ENCODE measurements around the gene RNF38.
"Not testable (repeated sequence)": the region's sequence is repeated elsewhere in the genome, so short reads cannot be mapped to it uniquely, and the experiment has no call there.

Gene RNF38

DNA sequence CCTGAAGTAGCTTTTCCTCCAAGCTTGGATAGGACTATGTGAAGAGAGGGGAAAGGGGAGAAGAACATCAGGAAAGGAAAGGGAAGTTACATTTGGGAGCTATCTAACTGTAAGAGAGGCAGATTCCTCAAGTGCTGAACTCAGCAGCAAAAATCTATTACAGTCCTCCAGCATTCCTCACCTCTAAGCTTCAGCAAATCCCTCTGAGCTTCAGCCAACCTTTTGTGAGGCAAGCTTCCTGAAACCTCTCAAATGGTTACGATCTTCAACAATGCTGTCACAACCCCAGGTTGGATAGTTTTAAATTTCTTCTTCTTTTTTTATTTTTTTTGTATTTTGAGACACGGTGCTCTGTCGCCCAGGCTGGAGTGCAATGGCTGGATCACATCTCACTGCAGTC, 2.5 kb upstream of the RNF38 start:
- no peak for FAIRE-seq

- FAIRE-seq, result no peak
Observed at GRCh38 chr9:36401897-36402480, 1.9 kb upstream of the RNF38 start.

GRCh38 chr9:36401164-36401740, 1.2 kb upstream of the RNF38 start:
- no peak for FAIRE-seq

GRCh38 chr9:36400332-36401163, 479 bp upstream of the RNF38 start:
- no peak for FAIRE-seq

GRCh38 chr9:36398745-36399144, 1.3 kb downstream of the RNF38 start:
- FAIRE-seq, result no peak

GRCh38 chr9:36396985-36397384, 3.1 kb downstream of the RNF38 start:
- FAIRE-seq, result no peak

DNA sequence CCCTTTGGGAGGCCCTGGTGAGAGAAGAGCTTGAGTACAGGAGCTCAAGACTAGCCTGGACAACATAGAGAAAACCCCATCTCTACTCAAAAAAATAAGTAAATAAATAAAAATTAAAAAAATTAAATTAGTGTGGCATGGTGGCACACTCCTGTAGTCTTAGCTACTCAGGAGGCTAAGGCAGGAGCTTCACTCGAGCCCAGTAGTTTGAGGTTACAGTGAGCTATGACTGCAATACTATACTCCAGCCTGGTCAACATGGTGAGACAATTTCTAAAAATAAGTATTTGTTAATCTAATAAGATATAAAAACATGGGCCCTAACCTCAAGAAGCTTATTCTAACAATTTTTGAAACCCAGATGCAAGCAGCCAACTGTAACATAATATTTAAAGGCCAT, 7.6 kb downstream of the RNF38 start:
- FAIRE-seq, result no peak

- FAIRE-seq, result no peak
Observed at GRCh38 chr9:36389590-36389989, 10.5 kb downstream of the RNF38 start.

GRCh38 chr9:36386396-36386965, 13.6 kb downstream of the RNF38 start:
- not testable (repeated sequence) for FAIRE-seq

GRCh38 chr9:36382484-36382883, 17.6 kb downstream of the RNF38 start:
- FAIRE-seq, result no peak

GRCh38 chr9:36364577-36364976, 35.5 kb downstream of the RNF38 start:
- FAIRE-seq, result no peak

- FAIRE-seq, result no peak
Observed at GRCh38 chr9:36363448-36363847, 36.6 kb downstream of the RNF38 start.

- FAIRE-seq, result no peak
Observed at GRCh38 chr9:36358486-36358885, 41.6 kb downstream of the RNF38 start.

- FAIRE-seq, result no peak
Observed at GRCh38 chr9:36357639-36358038, 42.4 kb downstream of the RNF38 start.

GRCh38 chr9:36346569-36346968, 53.5 kb downstream of the RNF38 start:
- no peak for FAIRE-seq

DNA sequence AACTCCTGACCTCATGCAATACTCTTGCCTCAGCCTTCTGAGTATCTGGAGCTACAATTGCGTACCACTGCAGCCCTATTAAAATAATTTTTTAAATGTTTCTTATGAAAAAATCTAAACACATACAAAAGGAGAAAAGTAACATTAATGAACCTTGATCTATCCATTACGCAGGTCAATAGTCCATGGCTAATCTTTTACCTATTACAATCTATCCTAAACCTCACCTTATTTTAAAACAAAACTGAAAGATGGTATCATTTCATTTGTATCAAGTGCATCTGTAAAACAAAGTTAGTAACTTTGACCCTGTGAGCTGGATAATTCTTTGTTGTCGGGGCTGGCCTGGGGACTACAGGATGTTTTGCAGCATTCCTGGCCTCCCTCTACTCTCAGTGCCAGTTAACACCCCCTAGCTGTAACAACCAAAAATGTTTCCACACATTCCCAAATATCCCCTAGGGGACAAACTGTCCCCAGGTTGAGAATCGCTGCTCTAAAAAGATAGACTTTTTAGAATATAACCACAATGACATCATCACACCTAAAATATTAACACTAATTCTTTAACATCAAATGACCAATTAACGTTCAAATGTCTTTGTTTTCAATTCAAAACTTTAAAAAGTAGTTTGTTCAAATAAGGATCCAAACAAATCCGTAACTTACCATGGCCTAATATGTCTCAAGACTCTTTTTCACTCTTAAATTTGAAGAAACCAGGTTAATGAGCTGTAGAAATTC, 54.8 kb downstream of the RNF38 start:
- FAIRE-seq, result no peak

GRCh38 chr9:36341936-36342577, 58.0 kb downstream of the RNF38 start:
- FAIRE-seq, result no peak

GRCh38 chr9:36337865-36338264, 62.2 kb downstream of the RNF38 start:
- FAIRE-seq, result no peak

DNA sequence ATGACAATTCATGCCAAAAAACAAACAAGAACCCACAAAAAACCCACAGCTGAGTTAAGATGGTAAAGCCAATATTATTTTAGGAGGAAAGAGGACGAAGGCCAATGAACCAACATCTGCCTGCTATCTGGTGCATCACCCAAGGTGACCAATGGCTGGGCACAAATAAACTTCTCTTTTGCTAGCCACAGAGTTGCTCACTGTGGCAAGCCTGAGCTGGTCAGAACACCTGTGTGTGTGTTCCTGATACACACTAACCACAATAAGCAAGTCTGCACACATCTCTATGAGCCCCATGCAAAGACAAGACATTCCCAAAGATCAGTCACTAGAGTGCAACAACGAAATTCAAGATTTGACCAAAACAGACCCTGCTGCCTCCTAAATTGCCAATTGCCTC, 63.1 kb downstream of the RNF38 start:
- no peak for FAIRE-seq

DNA sequence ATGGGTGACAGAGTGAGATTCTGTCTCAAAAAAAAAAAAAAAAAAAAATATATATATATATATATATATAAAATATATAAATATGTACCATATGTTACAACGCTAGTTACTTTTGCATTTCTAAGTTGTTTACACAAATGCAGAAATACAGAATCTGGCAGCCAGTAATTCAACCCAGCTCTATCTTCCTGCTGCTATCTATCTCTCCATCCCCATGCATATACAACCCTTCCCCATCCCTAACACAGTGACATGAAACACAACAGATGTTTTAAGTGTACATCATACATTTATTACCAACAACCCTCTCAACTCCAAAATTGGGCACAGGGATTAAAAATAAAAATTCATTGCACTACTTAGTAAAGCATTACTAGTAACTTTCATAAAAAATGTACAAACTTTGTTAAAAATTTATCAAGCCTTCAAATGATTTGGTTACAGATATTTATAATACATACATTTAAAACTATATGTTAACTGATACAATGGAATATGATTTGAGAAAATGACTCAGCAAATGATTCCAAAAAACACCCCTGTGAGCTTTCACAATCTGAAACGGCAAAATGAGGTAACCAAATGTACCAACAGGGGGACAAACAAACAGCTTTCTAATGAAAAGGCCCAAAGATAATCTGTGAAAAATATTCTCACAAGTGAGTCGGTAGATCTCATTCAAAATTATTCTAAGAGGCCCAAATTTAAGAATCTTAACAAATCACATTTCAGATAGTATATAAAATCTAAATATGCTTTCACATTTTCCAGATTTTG, 63.8 kb downstream of the RNF38 start:
- no peak for FAIRE-seq

DNA sequence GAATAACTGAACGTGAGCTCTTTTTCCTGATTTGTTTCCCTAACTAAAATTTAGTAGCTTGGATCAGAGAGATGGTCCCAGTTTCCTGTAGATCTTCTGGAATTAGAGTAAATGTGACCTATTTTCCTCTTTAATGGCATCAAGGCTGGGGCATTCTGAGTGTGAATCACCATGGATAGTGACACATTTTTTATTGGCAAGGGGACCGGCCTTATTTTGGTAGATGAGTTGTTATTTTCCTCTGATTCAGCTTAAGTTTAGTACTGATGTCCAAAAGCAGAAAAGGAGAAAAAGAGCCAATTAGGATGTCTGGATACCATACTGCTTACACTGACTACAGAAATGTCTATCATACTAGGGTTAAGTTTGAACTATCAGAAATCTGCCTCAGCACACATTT, 68.1 kb downstream of the RNF38 start:
- no peak for FAIRE-seq
